Measurements from ENCODE around the gene NUDC. TPM values are rescaled to one million over a fixed set of nuclear protein-coding genes. Genes with fewer than 3 reads are reported as not detected.
A peak's percentile ranks its signal among the peaks of the same experiment; 100 is the strongest.

Gene NUDC
- total and polyA plus RNA-seq, 9 of the 15 experiments (the other 6 are each of a cell fraction or from before 2014, with no cell fraction given), result 9.8 to 234 (median 149) TPM

DNA sequence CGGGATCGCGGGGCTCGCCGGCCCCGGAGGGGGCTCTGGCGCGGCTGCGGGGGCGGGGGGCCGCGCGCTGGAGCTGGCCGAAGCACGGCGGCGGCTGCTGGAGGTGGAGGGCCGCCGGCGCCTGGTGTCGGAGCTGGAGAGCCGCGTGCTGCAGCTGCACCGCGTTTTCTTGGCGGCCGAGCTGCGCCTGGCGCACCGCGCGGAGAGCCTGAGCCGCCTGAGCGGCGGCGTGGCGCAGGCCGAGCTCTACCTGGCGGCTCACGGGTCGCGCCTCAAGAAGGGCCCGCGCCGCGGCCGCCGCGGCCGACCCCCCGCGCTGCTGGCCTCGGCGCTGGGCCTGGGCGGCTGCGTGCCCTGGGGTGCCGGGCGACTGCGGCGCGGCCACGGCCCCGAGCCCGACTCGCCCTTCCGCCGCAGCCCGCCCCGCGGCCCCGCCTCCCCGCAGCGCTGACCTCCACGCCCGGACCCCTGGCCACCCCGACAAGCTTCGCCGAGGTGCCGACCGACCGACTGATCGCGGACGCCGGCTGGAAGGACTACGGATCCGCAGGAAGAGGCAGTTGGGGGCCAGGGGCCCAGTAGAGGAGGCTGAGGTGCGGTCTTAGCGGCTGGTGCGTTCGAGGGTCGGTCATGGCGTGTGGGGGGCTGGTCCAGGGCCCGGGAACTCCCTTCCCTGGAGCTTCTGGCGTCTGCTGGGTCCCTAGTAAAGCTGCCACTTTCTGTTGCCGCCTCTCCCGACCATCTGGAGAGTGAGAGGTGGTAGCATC is 72.7 kb downstream of the NUDC start (continued):
- no peak for TF ChIP-seq TEAD4 (IDR thresholded peaks at IDR 0.05; ENCODE audit: low read length)
- no peak for TF ChIP-seq TEAD4 (CRISPR knock-in tag; IDR thresholded peaks at IDR 0.05; ENCODE audit: borderline replicate concordance)
- no peak for TF ChIP-seq CBX2 (IDR thresholded peaks at IDR 0.05; ENCODE audit: insufficient read depth, low read length, poor library complexity, severe bottlenecking)
- TF ChIP-seq, protein P1, sequence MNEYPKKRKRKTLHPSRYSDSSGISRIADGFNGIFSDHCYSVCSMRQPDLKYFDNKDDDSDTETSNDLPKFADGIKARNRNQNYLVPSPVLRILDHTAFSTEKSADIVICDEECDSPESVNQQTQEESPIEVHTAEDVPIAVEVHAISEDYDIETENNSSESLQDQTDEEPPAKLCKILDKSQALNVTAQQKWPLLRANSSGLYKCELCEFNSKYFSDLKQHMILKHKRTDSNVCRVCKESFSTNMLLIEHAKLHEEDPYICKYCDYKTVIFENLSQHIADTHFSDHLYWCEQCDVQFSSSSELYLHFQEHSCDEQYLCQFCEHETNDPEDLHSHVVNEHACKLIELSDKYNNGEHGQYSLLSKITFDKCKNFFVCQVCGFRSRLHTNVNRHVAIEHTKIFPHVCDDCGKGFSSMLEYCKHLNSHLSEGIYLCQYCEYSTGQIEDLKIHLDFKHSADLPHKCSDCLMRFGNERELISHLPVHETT (CRISPR knock-in tag; conservative IDR thresholded peaks at IDR 0.05 in 1 of 2, IDR thresholded peaks at IDR 0.05 in 1 of 2), result no peak
- TF ChIP-seq ZNF695 (CRISPR knock-in tag; IDR thresholded peaks at IDR 0.05), result no peak
- no peak for TF ChIP-seq SLC30A9 (CRISPR knock-in tag; IDR thresholded peaks at IDR 0.05)
- TF ChIP-seq, protein P2, sequence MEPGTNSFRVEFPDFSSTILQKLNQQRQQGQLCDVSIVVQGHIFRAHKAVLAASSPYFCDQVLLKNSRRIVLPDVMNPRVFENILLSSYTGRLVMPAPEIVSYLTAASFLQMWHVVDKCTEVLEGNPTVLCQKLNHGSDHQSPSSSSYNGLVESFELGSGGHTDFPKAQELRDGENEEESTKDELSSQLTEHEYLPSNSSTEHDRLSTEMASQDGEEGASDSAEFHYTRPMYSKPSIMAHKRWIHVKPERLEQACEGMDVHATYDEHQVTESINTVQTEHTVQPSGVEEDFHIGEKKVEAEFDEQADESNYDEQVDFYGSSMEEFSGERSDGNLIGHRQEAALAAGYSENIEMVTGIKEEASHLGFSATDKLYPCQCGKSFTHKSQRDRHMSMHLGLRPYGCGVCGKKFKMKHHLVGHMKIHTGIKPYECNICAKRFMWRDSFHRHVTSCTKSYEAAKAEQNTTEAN (CRISPR knock-in tag; IDR thresholded peaks at IDR 0.05), result no peak
- no peak for TF ChIP-seq SMC3 (conservative IDR thresholded peaks at IDR 0.05; ENCODE audit: insufficient read depth, low read depth, low read length)
- TF ChIP-seq NUFIP1 (IDR thresholded peaks at IDR 0.05; ENCODE audit: partially characterized antibody), result no peak
- TF ChIP-seq, protein P3, sequence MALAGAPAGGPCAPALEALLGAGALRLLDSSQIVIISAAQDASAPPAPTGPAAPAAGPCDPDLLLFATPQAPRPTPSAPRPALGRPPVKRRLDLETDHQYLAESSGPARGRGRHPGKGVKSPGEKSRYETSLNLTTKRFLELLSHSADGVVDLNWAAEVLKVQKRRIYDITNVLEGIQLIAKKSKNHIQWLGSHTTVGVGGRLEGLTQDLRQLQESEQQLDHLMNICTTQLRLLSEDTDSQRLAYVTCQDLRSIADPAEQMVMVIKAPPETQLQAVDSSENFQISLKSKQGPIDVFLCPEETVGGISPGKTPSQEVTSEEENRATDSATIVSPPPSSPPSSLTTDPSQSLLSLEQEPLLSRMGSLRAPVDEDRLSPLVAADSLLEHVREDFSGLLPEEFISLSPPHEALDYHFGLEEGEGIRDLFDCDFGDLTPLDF (CRISPR knock-in tag; IDR thresholded peaks at IDR 0.05), result no peak
- no peak for TF ChIP-seq GABPA (tag; conservative IDR thresholded peaks at IDR 0.05; ENCODE audit: low read depth)
- no peak for TF ChIP-seq MYC (IDR thresholded peaks at IDR 0.05; ENCODE audit: low read depth, low read length)
- TF ChIP-seq MYC (CRISPR knock-in tag; IDR thresholded peaks at IDR 0.05; ENCODE audit: borderline replicate concordance, low read depth), result no peak
- no peak for TF ChIP-seq HDAC2 (IDR thresholded peaks at IDR 0.05)
- TF ChIP-seq NR2C1 (IDR thresholded peaks at IDR 0.05), result no peak
- no peak for TF ChIP-seq NR2C1 (tag; IDR thresholded peaks at IDR 0.05)
- no peak for TF ChIP-seq EZH2 (IDR thresholded peaks at IDR 0.05; ENCODE audit: borderline replicate concordance, low read depth, low read length)
- no peak for TF ChIP-seq POLR2AphosphoS5 (IDR thresholded peaks at IDR 0.05; ENCODE audit: control insufficient read depth, insufficient read depth, low read depth, low read length)
- no peak for TF ChIP-seq KAT7 (CRISPR knock-in tag; IDR thresholded peaks at IDR 0.05; ENCODE audit: borderline replicate concordance)
- TF ChIP-seq SIN3A (IDR thresholded peaks at IDR 0.05; ENCODE audit: borderline replicate concordance in 2 of 2, control insufficient read depth in 1 of 2, low read depth in 2 of 2, low read length in 2 of 2), result peak in 1 of 2 experiments; percentile 36; a peak in 1 of 4 replicates
- TF ChIP-seq TFAM (CRISPR knock-in tag; conservative IDR thresholded peaks at IDR 0.05), result no peak
- TF ChIP-seq POLR3G (IDR thresholded peaks at IDR 0.05; ENCODE audit: extremely low read depth, insufficient read length, insufficient replicate concordance), result no peak
- TF ChIP-seq TAF7 (tag; IDR thresholded peaks at IDR 0.05), result no peak
